OCI-LY3 (cell line): ENCODE data around the gene TSEN2.

Source experiments
- CTCF ChIP-seq: fragments of 200-600, 300-600 bp; sonication (generic); IDR thresholded peaks from 2 replicates; pipeline ENCODE4 v1.5.1; 2014; ENCODE audit warnings: antibody characterized with exemption, low read length, low read depth
- EZH2phosphoT487 ChIP-seq: fragments of 200-600 bp; shearing (Covaris generic); IDR thresholded peaks from 2 replicates; pipeline ENCODE4 v1.6.1; 2018; ENCODE audit warnings: antibody characterized with exemption, mixed run types, low read depth

DNA sequence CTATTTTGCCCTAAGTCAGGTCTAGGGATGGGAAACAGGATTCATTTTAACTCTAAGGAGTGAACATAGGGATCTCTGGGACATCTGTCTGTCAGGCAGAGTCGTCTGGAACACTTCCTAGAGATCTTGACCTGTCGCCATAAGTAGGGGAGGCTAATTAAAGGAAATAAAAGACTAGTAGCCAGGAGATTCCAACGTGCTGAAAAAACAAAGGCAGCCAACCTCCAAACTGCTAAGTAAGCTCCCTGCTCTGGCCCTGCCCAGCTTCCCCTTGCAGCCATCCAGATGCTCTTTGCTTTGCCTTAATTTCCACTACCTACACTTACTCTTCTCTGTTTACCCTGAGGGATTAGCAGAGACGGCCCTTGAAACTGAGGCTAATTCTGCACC, 18.4 kb upstream of the TSEN2 start:
- TF ChIP-seq EZH2phosphoT487 (no peak), CTCF (no peak)
